MM.1S (cell line): Measurements from ENCODE around the gene CREBBP.

Experiments
- EZH2 ChIP-seq: fragments of 300-600 bp; sonication (generic); optimal IDR thresholded peaks from 2 replicates; pipeline ENCODE3; 2017; ENCODE audit warnings: low read depth, mild to moderate bottlenecking, antibody characterized with exemption, low read length, mixed read lengths
- EZH2phosphoT487 ChIP-seq: fragments of 300-600 bp; sonication (generic); IDR thresholded peaks from 2 replicates; pipeline ENCODE4 v1.6.1; 2018; ENCODE audit warnings: antibody characterized with exemption, low read length
- TF ChIP-seq, protein P1 (sequence below): fragments of 300-600 bp; sonication (generic); IDR thresholded peaks from 2 replicates; pipeline ENCODE4 v1.5.1; 2016; ENCODE audit warnings: antibody characterized with exemption, low read length, mixed read lengths

DNA sequence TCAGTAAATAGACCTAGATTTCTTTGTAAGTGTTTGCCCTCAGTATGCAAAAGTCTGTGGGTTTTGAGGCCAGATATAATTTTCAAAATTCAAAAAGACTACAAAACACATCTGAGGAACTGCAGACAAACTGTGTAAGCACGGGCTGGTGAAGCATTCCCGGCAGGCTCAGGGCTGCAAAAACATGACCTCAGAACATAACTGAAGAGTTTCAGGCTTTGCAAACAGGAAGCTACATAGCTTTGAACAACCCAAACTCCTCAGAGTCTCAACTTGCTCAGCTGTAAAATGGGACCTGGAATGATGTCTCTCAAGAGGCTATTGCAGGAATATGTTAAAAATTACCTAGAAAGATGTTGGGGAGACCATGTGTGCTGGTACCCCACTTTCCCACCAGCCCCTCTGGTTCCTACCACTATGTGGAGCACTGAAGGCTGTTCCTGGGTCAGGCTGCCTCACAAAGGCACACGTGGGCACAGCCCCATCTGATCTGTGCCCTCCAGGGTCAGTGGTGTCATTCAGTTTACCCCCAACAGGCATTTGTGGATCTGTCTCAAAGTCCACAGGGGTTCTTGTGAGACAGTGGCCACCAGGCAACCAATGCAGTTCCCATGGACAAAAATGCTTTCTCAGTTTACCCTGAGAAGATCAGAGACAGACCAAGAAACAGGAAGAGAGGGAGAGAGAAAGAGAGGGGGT, 72.9 kb downstream of the CREBBP start:
- TF ChIP-seq, protein P1, sequence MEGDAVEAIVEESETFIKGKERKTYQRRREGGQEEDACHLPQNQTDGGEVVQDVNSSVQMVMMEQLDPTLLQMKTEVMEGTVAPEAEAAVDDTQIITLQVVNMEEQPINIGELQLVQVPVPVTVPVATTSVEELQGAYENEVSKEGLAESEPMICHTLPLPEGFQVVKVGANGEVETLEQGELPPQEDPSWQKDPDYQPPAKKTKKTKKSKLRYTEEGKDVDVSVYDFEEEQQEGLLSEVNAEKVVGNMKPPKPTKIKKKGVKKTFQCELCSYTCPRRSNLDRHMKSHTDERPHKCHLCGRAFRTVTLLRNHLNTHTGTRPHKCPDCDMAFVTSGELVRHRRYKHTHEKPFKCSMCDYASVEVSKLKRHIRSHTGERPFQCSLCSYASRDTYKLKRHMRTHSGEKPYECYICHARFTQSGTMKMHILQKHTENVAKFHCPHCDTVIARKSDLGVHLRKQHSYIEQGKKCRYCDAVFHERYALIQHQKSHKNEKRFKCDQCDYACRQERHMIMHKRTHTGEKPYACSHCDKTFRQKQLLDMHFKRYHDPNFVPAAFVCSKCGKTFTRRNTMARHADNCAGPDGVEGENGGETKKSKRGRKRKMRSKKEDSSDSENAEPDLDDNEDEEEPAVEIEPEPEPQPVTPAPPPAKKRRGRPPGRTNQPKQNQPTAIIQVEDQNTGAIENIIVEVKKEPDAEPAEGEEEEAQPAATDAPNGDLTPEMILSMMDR, result no peak
- TF ChIP-seq EZH2phosphoT487 (no peak), EZH2 (no peak)
